Activated T-cell treated with anti-CD3 and anti-CD28 coated beads, Interleukin-2, amount 50 U/mL, for 24 hours (primary cell): ENCODE data around the gene MYL5.
"Not testable (repeated sequence)": the region's sequence is repeated elsewhere in the genome, so short reads cannot be mapped to it uniquely, and the experiment has no call there.

ENCODE experiments used
- DNase-seq: peaks from one replicate; pipeline ENCODE4 v3.0.0-alpha.2; 2020
- H3K27ac Mint-ChIP-seq: 2 replicates; pipeline ENCODE4 v1.8.0; 2020; ENCODE audit warnings: mild to moderate bottlenecking, mixed read lengths
- H3K27me3 Mint-ChIP-seq: 2 replicates; pipeline ENCODE4 v1.8.0; 2020; ENCODE audit warnings: mixed read lengths
- H3K36me3 Mint-ChIP-seq: 2 replicates; pipeline ENCODE4 v1.8.0; 2020; ENCODE audit warnings: low read depth, mixed read lengths
- H3K4me1 Mint-ChIP-seq: 2 replicates; pipeline ENCODE4 v1.8.0; 2020; ENCODE audit warnings: low read depth, mixed read lengths
- H3K4me3 Mint-ChIP-seq: 2 replicates; pipeline ENCODE4 v1.8.0; 2020; ENCODE audit warnings: mild to moderate bottlenecking, moderate library complexity, mixed read lengths
- H3K9me3 Mint-ChIP-seq: 2 replicates; pipeline ENCODE4 v1.8.0; 2020; ENCODE audit warnings: mixed read lengths

Gene MYL5

DNA sequence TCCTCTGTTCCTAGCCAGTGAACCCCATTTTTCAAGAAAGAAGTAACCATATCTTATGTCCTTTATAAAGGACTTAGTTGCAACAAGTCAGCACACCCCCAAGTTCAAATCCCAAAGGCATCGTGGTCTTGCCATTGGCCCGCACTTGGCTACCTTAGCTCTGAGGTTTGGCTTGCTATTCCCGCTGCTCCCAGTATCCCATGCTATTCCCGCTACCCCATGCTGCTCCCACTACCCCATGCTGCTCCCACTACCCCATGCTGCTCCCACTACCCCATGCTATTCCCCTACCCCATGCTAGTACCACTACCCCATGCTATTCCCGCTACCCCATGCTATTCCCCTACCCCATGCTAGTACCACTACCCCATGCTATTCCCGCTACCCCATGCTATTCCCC is 6.1 kb upstream of the MYL5 start:
- DNase-seq, H3K4me3 Mint-ChIP-seq, H3K9me3 Mint-ChIP-seq, H3K27ac Mint-ChIP-seq, H3K27me3 Mint-ChIP-seq: not testable (repeated sequence)
- peaks cover 23% of the 10 kb centered on the region for H3K4me1 Mint-ChIP-seq
- peaks cover 42% of the 10 kb centered on the region for H3K36me3 Mint-ChIP-seq

DNA sequence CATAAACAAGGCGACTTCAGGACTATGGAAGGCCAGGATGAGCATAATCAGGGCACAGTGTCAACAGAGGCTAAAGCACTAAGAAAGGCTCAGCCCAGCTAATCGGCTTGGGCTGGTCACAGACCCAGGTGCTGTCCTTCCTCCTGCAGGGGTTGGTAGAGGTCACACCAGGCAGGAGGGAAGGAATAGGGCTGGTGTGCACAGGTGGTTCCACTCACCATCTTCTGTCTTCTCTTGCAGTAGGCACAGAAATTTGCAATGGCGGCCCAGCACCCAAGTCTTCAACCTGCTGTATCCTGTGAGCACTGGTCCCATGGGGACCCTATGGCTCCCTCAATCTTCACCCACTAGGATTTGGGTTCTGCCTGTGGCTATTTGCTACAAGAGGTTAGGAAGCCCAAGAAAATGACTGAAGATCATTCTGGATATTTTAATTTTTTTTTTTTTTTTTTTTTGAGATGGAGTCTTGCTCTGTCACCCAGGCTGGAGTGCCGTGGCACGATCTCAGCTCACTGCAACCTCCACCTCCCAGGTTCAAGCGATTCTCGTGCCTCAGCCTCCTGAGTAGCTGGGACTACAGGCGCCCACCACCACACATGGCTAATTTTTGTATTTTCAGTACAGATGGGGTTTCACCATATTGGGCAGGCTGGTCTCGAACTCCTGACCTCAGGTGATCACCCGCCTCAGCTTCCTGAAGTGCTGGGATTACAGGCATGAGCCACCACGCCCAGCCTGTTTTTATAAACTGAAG is 4.4 kb upstream of the MYL5 start:
- H3K4me3 Mint-ChIP-seq, H3K27me3 Mint-ChIP-seq, H3K9me3 Mint-ChIP-seq, H3K27ac Mint-ChIP-seq, DNase-seq: not testable (repeated sequence)
- Mint-ChIP-seq H3K36me3 (peaks cover 43% of the 10 kb centered on the region), H3K4me1 (peaks cover 15% of the 10 kb centered on the region)

DNA sequence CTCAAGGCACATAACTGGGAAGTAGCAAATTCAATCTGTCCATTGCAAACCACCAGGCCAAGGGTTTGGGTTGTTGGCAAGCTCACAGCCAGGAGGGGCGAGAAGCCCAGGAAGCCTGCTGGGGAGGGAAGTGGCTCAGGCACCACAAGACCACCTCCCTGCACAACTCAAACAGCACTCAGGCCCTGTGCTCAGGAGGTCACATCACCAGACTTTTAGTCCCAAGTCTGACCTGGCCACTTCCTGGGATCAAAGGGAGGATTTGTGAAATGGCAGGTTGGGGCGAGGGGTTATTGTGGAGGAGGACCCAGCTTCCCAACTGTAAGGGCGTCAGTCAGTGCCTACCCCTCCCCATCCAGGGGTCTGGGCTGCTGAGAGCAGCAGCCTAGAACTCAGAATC is 2.6 kb upstream of the MYL5 start:
- no peaks in the 10 kb centered on the region for H3K9me3 Mint-ChIP-seq
- H3K27me3 Mint-ChIP-seq: no peaks in the 10 kb centered on the region
- H3K4me1 Mint-ChIP-seq: peaks cover 16% of the 10 kb centered on the region
- DNase-seq: no peak
- H3K36me3 Mint-ChIP-seq: peaks cover 43% of the 10 kb centered on the region
- no peak overlapping the region for H3K27ac Mint-ChIP-seq
- H3K4me3 Mint-ChIP-seq: peak overlapping the region; percentile 92

DNA sequence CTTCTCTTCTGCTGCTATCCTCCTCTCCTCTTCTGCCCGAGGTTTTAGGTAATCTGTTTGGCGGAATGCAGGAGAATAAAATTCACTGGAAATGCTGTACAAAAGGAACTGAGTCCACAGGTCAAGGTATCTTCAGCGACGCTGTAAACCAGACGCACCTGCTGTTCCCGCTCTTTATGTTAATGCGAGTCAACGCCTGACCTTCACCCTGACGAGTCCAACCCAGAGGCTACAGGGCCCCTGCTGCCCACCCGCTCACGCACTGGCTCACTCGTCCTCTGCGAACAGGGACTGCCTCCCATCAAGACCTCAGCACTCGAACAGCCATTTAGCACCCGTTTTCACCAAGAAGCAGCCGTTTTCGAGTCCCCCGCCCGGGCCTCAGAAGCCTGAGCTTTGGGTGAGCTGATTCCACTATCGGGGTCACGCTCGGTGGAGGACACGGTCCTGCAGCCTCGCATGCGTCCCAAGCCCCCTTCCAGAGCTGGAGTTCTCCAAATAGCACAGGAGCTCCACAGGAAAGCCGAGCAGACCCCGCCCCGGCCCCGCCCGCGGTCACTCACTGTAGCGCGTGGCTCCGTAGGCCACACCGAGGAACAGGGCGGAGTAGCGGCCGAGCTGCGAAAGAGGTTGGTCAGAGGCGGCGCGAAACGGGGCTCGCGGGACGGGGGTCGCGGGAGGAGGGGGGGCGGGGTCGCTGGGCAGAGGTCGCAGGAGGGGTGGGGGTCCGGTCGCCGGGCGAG is 822 bp upstream of the MYL5 start:
- no peaks in the 10 kb centered on the region for H3K27me3 Mint-ChIP-seq
- H3K4me1 Mint-ChIP-seq: peaks cover 21% of the 10 kb centered on the region
- peak overlapping the region; percentile 92 for H3K27ac Mint-ChIP-seq
- H3K9me3 Mint-ChIP-seq: no peaks in the 10 kb centered on the region
- peaks cover 43% of the 10 kb centered on the region for H3K36me3 Mint-ChIP-seq
- no peak for DNase-seq
- H3K4me3 Mint-ChIP-seq: peak overlapping the region; percentile 92

DNA sequence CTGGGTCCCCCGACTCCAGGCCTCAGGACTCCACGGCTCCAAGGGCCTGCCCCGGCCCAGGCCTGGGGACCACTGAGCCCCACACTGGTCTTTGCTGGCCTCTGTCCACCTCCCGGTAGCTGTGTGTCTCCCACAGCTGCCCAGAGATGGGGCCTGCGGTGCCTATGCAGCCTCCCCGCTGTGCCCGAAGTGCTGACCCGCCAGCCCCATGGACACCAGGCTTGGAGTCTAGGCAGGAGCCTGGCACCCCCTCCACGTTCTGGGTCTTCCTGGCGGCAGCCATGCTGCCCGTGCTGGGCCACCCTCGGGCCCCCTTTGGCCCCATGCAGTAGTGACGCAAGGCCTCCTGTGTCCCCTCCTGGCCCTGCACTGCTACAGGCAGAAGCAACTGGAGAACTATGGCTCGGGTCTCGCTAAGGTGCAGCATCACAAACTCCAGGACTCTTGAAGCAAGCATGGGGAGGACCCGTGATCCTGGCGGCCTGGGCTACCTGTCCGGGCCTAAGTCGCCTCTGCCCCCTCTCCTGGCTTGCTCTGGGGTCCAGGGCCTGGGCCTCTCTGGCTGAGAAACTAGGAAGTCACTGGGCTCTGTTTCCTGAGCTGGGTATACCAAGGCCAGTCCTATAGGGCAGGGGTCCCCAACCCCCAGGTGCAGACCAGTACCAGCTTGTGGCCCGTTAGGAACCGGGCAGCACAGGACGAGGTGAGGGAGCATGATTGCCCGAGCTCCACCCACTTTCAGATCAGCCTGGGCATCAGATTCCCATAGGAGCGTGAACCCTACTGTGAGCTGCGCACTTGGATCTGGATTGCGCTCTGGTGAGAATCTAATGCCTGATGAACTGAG is 917 bp downstream of the MYL5 start:
- H3K36me3 Mint-ChIP-seq: peaks cover 38% of the 10 kb centered on the region
- H3K4me1 Mint-ChIP-seq: peaks cover 21% of the 10 kb centered on the region
- no peaks in the 10 kb centered on the region for H3K27me3 Mint-ChIP-seq
- peak overlapping the region; percentile 92 for H3K4me3 Mint-ChIP-seq
- DNase-seq: peak; percentile 68
- H3K27ac Mint-ChIP-seq: peak overlapping the region; percentile 93
- no peaks in the 10 kb centered on the region for H3K9me3 Mint-ChIP-seq

DNA sequence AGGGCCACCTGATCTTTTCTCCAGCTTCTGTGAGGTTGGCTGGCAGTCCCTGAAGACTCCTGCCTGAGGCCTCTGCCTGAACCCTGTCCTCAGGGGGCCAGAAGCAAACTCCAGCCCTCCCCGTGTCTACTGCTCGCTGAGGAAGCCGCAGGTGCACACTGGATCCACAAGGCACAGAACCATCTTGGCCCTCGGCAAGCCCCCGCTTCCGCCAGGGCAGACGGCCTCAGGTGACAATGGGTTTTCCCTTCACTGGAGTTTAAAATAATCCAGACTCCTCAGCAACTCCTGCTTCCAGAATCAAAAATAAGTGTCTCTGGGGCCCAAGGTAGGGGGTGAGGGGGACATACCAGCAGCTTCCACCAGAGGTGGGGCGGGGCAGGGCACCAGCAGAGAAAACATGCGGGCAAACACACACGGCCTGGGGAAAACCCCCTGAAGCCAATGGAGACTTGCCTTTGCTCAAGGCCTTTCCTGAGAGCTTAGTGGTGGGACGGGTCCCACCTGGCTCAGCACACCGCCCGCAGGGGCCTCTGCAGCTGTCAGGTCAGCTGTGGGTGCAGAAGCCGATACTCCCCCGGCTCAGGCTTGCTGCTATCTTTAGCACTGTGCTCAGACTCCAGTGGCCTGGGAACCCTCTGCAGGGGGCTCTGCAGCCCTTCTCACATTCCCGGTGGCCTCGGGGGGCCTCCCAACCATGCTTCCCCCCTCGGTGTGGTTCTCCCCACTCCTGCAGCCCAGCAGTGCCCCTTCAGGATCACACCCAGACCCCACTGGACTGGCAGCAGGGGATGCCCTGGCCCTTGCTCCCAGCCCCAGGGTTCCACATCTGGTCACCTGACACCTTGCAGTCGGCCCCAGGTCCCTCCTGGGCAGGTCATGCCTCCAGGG is 1.9 kb downstream of the MYL5 start:
- Mint-ChIP-seq H3K4me1 (peaks cover 28% of the 10 kb centered on the region), H3K27ac (peak overlapping the region; percentile 93), H3K27me3 (no peaks in the 10 kb centered on the region), H3K36me3 (peaks cover 29% of the 10 kb centered on the region), H3K9me3 (no peaks in the 10 kb centered on the region), H3K4me3 (peak overlapping the region; percentile 92)
- no peak for DNase-seq

DNA sequence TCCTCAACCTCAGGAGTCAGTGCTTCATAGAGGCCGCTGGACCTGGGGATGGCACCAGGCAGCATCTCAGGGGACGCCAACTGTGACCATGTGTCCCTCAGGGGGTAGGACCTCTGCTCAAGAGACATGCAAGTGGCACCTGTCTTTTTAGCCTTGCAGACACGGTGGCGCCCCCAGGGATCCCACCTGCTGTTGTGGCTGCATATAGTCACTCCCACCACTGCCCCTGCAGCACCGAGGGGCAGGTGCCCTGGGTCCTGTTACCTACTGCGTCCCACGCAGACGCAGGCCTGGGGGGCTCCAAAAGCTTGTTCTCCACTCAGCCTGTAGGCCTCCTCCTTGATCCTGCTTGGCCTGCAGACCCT is 2.5 kb downstream of the MYL5 start:
- Mint-ChIP-seq H3K27me3 (no peaks in the 10 kb centered on the region), H3K4me1 (peaks cover 28% of the 10 kb centered on the region), H3K9me3 (no peaks in the 10 kb centered on the region), H3K4me3 (no peak overlapping the region), H3K27ac (no peak overlapping the region), H3K36me3 (peaks cover 22% of the 10 kb centered on the region)
- DNase-seq: no peak

DNA sequence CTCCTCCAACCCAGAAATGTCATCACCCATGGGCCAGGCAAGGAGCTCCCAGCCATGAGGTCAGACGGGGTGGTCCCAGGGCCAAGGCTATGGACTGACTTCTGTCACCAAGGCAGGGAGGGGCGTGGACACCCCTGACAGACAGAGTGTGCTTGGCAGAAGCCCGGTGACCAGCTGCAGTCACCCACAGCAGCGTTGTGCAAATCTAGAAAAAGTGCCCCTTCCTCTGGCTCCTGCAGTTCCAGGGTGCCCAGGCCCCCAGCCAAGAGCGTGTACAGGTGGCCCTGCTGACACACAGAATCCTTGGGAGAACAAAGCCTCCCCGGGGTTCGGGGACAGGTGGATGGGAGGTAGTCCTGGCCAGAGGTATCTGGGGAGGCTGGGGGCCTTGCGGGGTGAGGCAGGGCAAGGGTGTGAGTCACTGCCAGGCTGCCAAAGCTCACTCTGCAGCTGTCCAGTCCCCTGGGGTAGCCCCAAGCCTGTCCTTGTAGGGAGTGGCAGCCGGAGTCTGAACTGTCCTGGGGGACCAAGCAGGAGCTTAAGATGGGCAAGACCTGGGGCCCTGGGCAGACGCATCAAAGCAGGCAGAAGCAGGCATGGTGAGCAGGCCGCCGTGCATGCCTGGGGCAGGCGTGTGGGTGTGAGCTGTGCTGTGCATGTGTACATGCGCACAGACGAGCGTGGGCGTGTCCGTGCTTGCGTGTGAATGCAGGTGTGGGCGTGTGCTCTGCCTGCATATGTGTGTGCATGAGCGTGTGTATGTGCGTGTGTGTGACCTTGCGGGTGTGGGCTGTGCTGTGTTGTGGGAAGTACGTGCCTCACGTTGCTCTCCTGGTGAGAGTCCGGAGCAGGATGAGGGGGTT is 3.3 kb downstream of the MYL5 start:
- H3K9me3 Mint-ChIP-seq: no peaks in the 10 kb centered on the region
- H3K27ac Mint-ChIP-seq: no peak overlapping the region
- H3K4me1 Mint-ChIP-seq: peaks cover 25% of the 10 kb centered on the region
- H3K27me3 Mint-ChIP-seq: no peaks in the 10 kb centered on the region
- peaks cover 14% of the 10 kb centered on the region for H3K36me3 Mint-ChIP-seq
- H3K4me3 Mint-ChIP-seq: no peak overlapping the region
- no peak for DNase-seq

DNA sequence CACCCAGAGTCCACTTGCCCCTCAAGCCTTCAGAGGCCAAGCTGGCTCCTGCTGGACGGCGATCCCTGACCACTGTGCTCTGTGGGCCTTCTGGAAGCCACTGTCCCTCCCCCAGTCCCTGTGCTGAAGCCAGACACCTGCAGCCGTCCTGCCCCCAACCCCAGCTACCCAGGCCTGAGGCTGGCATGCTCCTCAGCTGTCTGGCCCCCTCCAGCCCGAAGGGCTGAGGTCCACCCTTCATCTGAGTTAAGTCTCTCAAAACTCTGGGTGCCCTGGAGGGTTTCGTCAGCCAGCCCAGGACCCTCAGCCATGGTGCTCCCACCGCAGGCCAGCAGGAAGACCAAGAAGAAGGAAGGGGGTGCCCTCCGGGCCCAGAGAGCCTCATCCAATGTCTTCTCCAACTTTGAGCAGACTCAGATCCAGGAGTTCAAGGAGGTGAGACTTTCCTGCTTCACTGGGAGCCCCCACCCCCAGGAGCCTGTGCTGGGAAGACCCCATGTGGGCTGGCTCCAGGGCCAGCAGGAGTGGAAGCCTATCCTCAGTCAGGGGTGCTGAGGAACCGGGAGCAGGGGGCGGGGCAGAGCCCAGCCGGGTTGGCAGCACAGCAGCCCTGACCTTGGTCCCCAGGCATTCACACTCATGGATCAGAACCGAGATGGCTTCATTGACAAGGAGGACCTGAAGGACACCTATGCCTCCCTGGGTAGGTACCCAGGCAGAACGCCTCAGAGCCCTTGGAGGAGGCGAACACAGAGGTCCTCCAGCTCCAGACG is 4.2 kb downstream of the MYL5 start:
- Mint-ChIP-seq H3K36me3 (peaks cover 6% of the 10 kb centered on the region), H3K4me1 (peaks cover 20% of the 10 kb centered on the region), H3K9me3 (no peaks in the 10 kb centered on the region), H3K27ac (no peak overlapping the region), H3K4me3 (no peak overlapping the region), H3K27me3 (no peaks in the 10 kb centered on the region)
- no peak for DNase-seq

DNA sequence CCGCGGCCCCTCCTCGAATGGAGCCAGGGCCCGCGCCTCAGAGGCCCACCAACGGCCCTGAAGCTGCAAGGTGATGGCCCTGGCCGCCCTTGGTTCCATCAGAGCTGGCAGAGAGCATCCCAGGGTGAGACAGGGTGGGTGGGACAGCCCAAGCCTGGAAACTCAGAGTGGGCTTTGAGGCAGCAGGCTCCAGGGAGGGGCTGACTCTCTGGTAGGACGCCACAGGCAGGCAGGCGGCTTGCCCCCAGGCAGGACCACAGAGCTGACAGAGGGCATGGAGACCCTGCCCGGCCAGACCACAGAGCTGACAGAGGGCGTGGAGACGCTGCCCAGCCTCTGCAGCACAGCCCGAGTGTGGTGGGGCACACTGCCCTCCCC is 4.8 kb downstream of the MYL5 start:
- DNase-seq: no peak
- H3K27me3 Mint-ChIP-seq: no peaks in the 10 kb centered on the region
- no peak overlapping the region for H3K27ac Mint-ChIP-seq
- peaks cover 2% of the 10 kb centered on the region for H3K36me3 Mint-ChIP-seq
- H3K4me3 Mint-ChIP-seq: no peak overlapping the region
- no peaks in the 10 kb centered on the region for H3K9me3 Mint-ChIP-seq
- H3K4me1 Mint-ChIP-seq: peaks cover 20% of the 10 kb centered on the region

DNA sequence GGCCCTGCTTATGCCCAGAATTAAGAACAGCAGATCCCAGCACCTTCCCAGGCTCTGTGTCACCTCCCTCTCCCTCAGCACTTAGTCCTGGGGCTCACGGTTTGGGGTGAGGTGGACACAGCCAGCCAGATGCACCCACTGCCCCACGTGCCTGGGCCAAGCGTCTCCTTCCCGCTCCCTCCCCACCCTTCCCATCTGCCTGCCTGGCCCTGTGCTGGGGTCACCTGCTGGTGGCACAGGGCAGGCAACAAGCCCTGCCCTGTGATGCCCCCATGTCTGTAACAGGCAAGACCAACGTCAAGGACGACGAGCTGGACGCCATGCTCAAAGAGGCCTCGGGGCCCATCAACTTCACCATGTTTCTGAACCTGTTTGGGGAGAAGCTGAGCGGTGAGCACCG is 5.3 kb downstream of the MYL5 start:
- Mint-ChIP-seq H3K27me3 (no peaks in the 10 kb centered on the region), H3K9me3 (no peaks in the 10 kb centered on the region), H3K27ac (no peak overlapping the region), H3K4me1 (peaks cover 20% of the 10 kb centered on the region), H3K36me3 (no peaks in the 10 kb centered on the region), H3K4me3 (no peak overlapping the region)
- no peak for DNase-seq

DNA sequence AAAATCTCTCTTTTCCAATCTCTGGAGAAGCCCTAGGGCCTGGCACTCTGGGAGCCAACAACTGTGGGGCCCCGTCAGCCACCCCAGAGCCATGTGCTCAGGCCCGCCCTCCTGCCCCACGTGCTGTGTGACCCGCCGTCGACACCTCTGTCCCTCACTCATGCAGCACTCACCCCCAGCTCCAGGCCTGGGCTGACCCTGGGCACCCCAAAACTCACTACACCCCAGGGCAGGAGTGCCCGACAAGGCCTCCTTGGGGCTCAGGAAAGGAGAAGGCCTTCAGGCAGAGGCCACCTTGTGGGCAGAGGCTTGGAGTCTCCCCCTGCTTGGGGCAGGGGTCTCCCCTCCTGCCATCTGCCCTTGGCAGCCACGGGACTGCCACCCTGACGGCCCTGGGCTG is 5.7 kb downstream of the MYL5 start:
- Mint-ChIP-seq H3K4me3 (peak overlapping the region; percentile 67), H3K4me1 (peaks cover 20% of the 10 kb centered on the region), H3K27me3 (peaks cover 2% of the 10 kb centered on the region), H3K36me3 (no peaks in the 10 kb centered on the region), H3K27ac (peak overlapping the region; percentile 61), H3K9me3 (no peaks in the 10 kb centered on the region)
- no peak for DNase-seq

DNA sequence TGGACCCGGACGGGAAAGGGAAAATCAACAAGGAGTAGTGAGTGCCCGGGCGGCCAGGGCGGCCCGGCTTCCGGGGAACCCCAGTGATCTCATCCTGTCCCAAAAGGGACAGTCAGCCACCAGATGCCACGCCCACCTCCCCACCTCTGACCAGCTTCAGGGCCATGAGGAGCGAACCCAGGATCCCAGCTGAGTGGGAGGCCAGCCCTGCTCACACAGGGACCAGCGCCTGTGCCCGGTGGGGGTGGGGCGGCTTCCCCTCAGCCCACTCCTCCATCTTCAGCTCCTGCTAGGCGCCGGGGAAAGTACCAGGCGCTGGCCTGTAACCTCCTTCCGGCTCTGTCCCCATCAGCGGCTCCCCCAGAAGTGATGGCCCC is 6.2 kb downstream of the MYL5 start:
- peaks cover 18% of the 10 kb centered on the region for H3K4me1 Mint-ChIP-seq
- DNase-seq: no peak
- no peaks in the 10 kb centered on the region for H3K9me3 Mint-ChIP-seq
- peak overlapping the region; percentile 67 for H3K4me3 Mint-ChIP-seq
- peak overlapping the region; percentile 61 for H3K27ac Mint-ChIP-seq
- no peaks in the 10 kb centered on the region for H3K36me3 Mint-ChIP-seq
- H3K27me3 Mint-ChIP-seq: peaks cover 4% of the 10 kb centered on the region
